ENCODE results near the gene DOCK2.

- TF ChIP-seq EZH2phosphoT487 (IDR thresholded peaks at IDR 0.05; ENCODE audit: low read length): no peak
- TF ChIP-seq EZH2 (optimal IDR thresholded peaks at IDR 0.05; ENCODE audit: low read depth, low read length): no peak
- TF ChIP-seq CTCF (IDR thresholded peaks at IDR 0.05; ENCODE audit: low read length): no peak
Observed at GRCh38 chr5:169772688-169773087, 135.6 kb downstream of the DOCK2 start.

All from MM.1S (cell line).